Measurements from ENCODE around the gene HHATL. TPM values are rescaled to one million over a fixed set of nuclear protein-coding genes. Genes with fewer than 3 reads are reported as not detected.

The HHATL gene
- total RNA-seq, 5 donors from 2014 or later (not counting 1 experiment from before 2014, with no cell fraction given) = not detected

- peaks cover 0 to 5% of the 10 kb centered on the region in 2 donors for H3K27me3 Mint-ChIP-seq
- ChIA-PET POLR2A (no interaction called here), CTCF (no interaction called here)
- H3K4me1 ChIP-seq (ENCODE audit: control insufficient read depth in 1 of 2, extremely low read depth in 1 of 2, insufficient read depth in 2 of 2, low read length in 2 of 2) = peaks cover 0 to 19% of the 10 kb centered on the region in 2 experiments
- no peaks in the 10 kb centered on the region for H3K9me3 Mint-ChIP-seq
- WGBS (ENCODE audit: insufficient coverage) = 85% methylated on average over 11 of the region's 18 CpGs
- no peaks in the 10 kb centered on the region for H3K36me3 Mint-ChIP-seq
- no peak overlapping the region for H3K27ac Mint-ChIP-seq
- ATAC-seq (replicated peaks in 1 of 4) (no peak), DNase-seq (peak in 2 of 35 experiments; percentile 10 to 14)
- no peak overlapping the region for H3K27ac ChIP-seq (ENCODE audit: low read length)
- H3K36me3 ChIP-seq (ENCODE audit: control insufficient read depth in 2 of 2, extremely low read depth in 1 of 2, insufficient read depth in 1 of 2, low read length in 1 of 2) = no peaks in the 10 kb centered on the region
- peaks cover 0 to 11% (median 5%) of the 10 kb centered on the region in 3 donors for H3K4me1 Mint-ChIP-seq
- no peaks in the 10 kb centered on the region for H3K9me3 ChIP-seq
- no peak overlapping the region for H3K4me3 ChIP-seq (ENCODE audit: control insufficient read depth in 1 of 2, extremely low read depth in 1 of 2, low read length in 1 of 2)
- H3K27me3 ChIP-seq (replicated peaks in 1 of 2; ENCODE audit: control insufficient read depth in 2 of 2, extremely low read depth in 1 of 2, insufficient read depth in 2 of 2, low read length in 1 of 2) = peaks cover 0 to 70% of the 10 kb centered on the region in 2 experiments
- no peak overlapping the region for H3K4me3 Mint-ChIP-seq
Observed at GRCh38 chr3:42697289-42698051, 5.1 kb downstream of the HHATL start.

DNA sequence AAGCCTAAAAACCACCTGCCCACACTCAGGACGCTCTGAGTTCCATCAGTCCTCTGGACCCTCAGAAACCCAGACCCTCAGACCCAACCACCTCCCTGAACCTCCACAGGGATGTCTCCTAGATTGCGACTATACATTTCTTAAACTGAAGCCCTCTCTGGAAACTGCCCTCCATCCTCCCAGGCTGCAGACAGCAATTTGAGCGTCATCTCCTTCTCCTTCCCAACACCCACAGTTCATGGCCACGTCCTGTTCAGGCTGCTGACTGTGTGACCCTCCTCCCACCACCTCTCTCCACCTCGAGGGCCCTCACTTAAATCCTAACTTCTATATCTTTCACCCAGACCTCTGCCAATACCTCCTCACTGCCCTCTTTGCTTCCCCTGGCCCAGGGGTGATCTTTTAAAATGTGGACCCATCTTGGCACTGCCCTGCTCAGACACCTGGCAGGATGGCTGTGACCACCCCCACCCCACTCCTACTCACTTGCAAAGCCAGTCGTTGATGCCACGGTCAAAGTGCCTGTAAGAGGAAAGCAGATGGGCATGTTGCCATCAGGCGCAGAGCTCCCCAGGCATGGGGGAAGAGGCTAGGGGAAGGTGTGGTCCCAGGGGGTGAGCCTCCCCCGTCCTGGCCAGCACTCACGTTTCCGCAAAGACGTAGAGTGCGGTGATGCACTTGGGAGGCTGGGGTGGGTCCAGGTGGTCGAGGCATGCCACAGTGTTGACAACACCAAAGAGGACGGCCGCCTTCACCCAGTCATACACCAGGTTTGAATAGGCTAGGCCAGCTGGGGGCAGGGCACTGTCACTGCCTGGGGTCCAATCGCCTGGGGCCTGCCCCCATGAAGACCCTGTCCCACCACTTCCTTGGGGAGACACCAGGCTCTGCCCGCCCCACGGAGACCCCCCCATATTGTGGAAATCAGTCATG lies 6.0 kb downstream of the HHATL start:
- WGBS (ENCODE audit: insufficient coverage) = 69% methylated on average over 14 of the region's 19 CpGs

GRCh38 chr3:42694366-42694765 lies 8.2 kb downstream of the HHATL start:
- ChIA-PET POLR2A (no interaction called here), CTCF (no interaction called here)
- H3K27me3 Mint-ChIP-seq = peaks cover 5 to 9% of the 10 kb centered on the region in 2 donors
- H3K36me3 Mint-ChIP-seq = no peaks in the 10 kb centered on the region
- Histone ChIP-seq H3K4me1 (ENCODE audit: control insufficient read depth in 1 of 2, extremely low read depth in 1 of 2, insufficient read depth in 2 of 2, low read length in 2 of 2) (peaks cover 0 to 12% of the 10 kb centered on the region in 2 experiments), H3K27ac (ENCODE audit: low read length) (no peak overlapping the region), H3K4me3 (ENCODE audit: control insufficient read depth in 1 of 2, extremely low read depth in 1 of 2, low read length in 1 of 2) (no peak overlapping the region), H3K36me3 (ENCODE audit: control insufficient read depth in 2 of 2, extremely low read depth in 1 of 2, insufficient read depth in 1 of 2, low read length in 1 of 2) (no peaks in the 10 kb centered on the region), H3K27me3 (replicated peaks in 1 of 2; ENCODE audit: control insufficient read depth in 2 of 2, extremely low read depth in 1 of 2, insufficient read depth in 2 of 2, low read length in 1 of 2) (peaks cover 0 to 46% of the 10 kb centered on the region in 2 experiments), H3K9me3 (no peaks in the 10 kb centered on the region)
- ATAC-seq (replicated peaks in 1 of 4) (no peak), DNase-seq (no peak)
- peaks cover 0 to 7% (median 5%) of the 10 kb centered on the region in 3 donors for H3K4me1 Mint-ChIP-seq
- H3K27ac Mint-ChIP-seq = no peak overlapping the region
- no peak overlapping the region for H3K4me3 Mint-ChIP-seq
- H3K9me3 Mint-ChIP-seq = no peaks in the 10 kb centered on the region

More for the DNA sequence above, 6.0 kb downstream of the HHATL start:
- Mint-ChIP-seq H3K4me3 (no peak overlapping the region), H3K9me3 (no peaks in the 10 kb centered on the region), H3K4me1 (peaks cover 0 to 11% (median 5%) of the 10 kb centered on the region in 3 donors), H3K27ac (no peak overlapping the region), H3K36me3 (no peaks in the 10 kb centered on the region), H3K27me3 (peaks cover 0 to 5% of the 10 kb centered on the region in 2 donors)
- peaks cover 0 to 17% of the 10 kb centered on the region in 2 experiments for H3K4me1 ChIP-seq (ENCODE audit: control insufficient read depth in 1 of 2, extremely low read depth in 1 of 2, insufficient read depth in 2 of 2, low read length in 2 of 2)
- ATAC-seq (replicated peaks in 1 of 4) (no peak), DNase-seq (peak in 2 of 35 experiments; percentile 5 to 19)
- no peaks in the 10 kb centered on the region for H3K9me3 ChIP-seq
- H3K36me3 ChIP-seq (ENCODE audit: control insufficient read depth in 2 of 2, extremely low read depth in 1 of 2, insufficient read depth in 1 of 2, low read length in 1 of 2) = no peaks in the 10 kb centered on the region
- peaks cover 0 to 61% of the 10 kb centered on the region in 2 experiments for H3K27me3 ChIP-seq (replicated peaks in 1 of 2; ENCODE audit: control insufficient read depth in 2 of 2, extremely low read depth in 1 of 2, insufficient read depth in 2 of 2, low read length in 1 of 2)
- POLR2A ChIA-PET = no interaction called here
- no peak overlapping the region for H3K27ac ChIP-seq (ENCODE audit: low read length)
- CTCF ChIA-PET = no interaction called here
- H3K4me3 ChIP-seq (ENCODE audit: control insufficient read depth in 1 of 2, extremely low read depth in 1 of 2, low read length in 1 of 2) = no peak overlapping the region

GRCh38 chr3:42693530-42693930 lies 9.1 kb downstream of the HHATL start:
- DNase-seq (peak in 1 of 35 experiments; percentile 19), ATAC-seq (replicated peaks in 1 of 4) (no peak)
- no peak overlapping the region for H3K27ac ChIP-seq (ENCODE audit: low read length)
- H3K27me3 Mint-ChIP-seq = peaks cover 5 to 11% of the 10 kb centered on the region in 2 donors
- no peaks in the 10 kb centered on the region for H3K36me3 ChIP-seq (ENCODE audit: control insufficient read depth in 2 of 2, extremely low read depth in 1 of 2, insufficient read depth in 1 of 2, low read length in 1 of 2)
- no peaks in the 10 kb centered on the region for H3K36me3 Mint-ChIP-seq
- H3K27me3 ChIP-seq (replicated peaks in 1 of 2; ENCODE audit: control insufficient read depth in 2 of 2, extremely low read depth in 1 of 2, insufficient read depth in 2 of 2, low read length in 1 of 2) = peaks cover 0 to 45% of the 10 kb centered on the region in 2 experiments
- POLR2A ChIA-PET = no interaction called here
- H3K4me3 Mint-ChIP-seq = no peak overlapping the region
- H3K4me1 ChIP-seq (ENCODE audit: control insufficient read depth in 1 of 2, extremely low read depth in 1 of 2, insufficient read depth in 2 of 2, low read length in 2 of 2) = peaks cover 0 to 4% of the 10 kb centered on the region in 2 experiments
- CTCF ChIA-PET = no interaction called here
- H3K9me3 ChIP-seq = no peaks in the 10 kb centered on the region
- no peaks in the 10 kb centered on the region for H3K9me3 Mint-ChIP-seq
- H3K27ac Mint-ChIP-seq = no peak overlapping the region
- no peak overlapping the region for H3K4me3 ChIP-seq (ENCODE audit: control insufficient read depth in 1 of 2, extremely low read depth in 1 of 2, low read length in 1 of 2)
- WGBS (ENCODE audit: insufficient coverage) = 51% methylated on average over 2 of the region's 4 CpGs
- H3K4me1 Mint-ChIP-seq = peaks cover 0 to 3% (median under 1%) of the 10 kb centered on the region in 3 donors

GRCh38 chr3:42692667-42693529 lies 9.7 kb downstream of the HHATL start:
- H3K9me3 ChIP-seq = no peaks in the 10 kb centered on the region
- Mint-ChIP-seq H3K27ac (no peak overlapping the region), H3K27me3 (peaks cover 3 to 11% of the 10 kb centered on the region in 2 donors), H3K9me3 (no peaks in the 10 kb centered on the region), H3K36me3 (no peaks in the 10 kb centered on the region), H3K4me3 (no peak overlapping the region), H3K4me1 (no peaks in the 10 kb centered on the region)
- ATAC-seq (replicated peaks in 1 of 4) = no peak
- CTCF ChIA-PET = no interaction called here
- no peak overlapping the region for H3K4me3 ChIP-seq (ENCODE audit: control insufficient read depth in 1 of 2, extremely low read depth in 1 of 2, low read length in 1 of 2)
- H3K27me3 ChIP-seq (replicated peaks in 1 of 2; ENCODE audit: control insufficient read depth in 2 of 2, extremely low read depth in 1 of 2, insufficient read depth in 2 of 2, low read length in 1 of 2) = peaks cover 0 to 42% of the 10 kb centered on the region in 2 experiments
- H3K36me3 ChIP-seq (ENCODE audit: control insufficient read depth in 2 of 2, extremely low read depth in 1 of 2, insufficient read depth in 1 of 2, low read length in 1 of 2) = no peaks in the 10 kb centered on the region
- POLR2A ChIA-PET = no interaction called here
- H3K4me1 ChIP-seq (ENCODE audit: control insufficient read depth in 1 of 2, extremely low read depth in 1 of 2, insufficient read depth in 2 of 2, low read length in 2 of 2) = no peaks in the 10 kb centered on the region
- no peak for DNase-seq
- no peak overlapping the region for H3K27ac ChIP-seq (ENCODE audit: low read length)
- 68% methylated on average over 8 of the region's 17 CpGs for WGBS (ENCODE audit: insufficient coverage)
